ENCODE measurements around the gene BLVRB. TPM values are rescaled to one million over a fixed set of nuclear protein-coding genes. Genes with fewer than 3 reads are reported as not detected.

The BLVRB gene
- total and polyA plus RNA-seq, 10 of the 15 experiments (the other 5 are each of a cell fraction or from before 2014, with no cell fraction given) = 6.3 to 53.3 (median 27.8) TPM

- no peak for FAIRE-seq
- intact Hi-C loops (cut with micrococcal nuclease; ENCODE audit: unreplicated experiment) = no loop called here
- CTCF ChIA-PET = interaction anchor here (0.6 to 2.4 kb wide), 4 partner anchors 10 to 227 kb away, joined by 3 to 8 read pairs (median 4); no protein-coding TSS in a partner anchor
- no TSS peak for BruUV-seq (replicated peaks)
- RAD21 ChIA-PET (ENCODE audit: unreplicated experiment) = interaction anchor here (1.0 kb wide), 1 partner anchor 13 kb away, joined by 4 read pairs; no protein-coding TSS in a partner anchor
- in situ Hi-C loops (cut with MboI) = no loop called here
- H3K9ac ChIP-seq (ENCODE audit: control insufficient read depth, insufficient read depth, low read length) = no peak overlapping the region
- H4K20me1 ChIP-seq (ENCODE audit: control insufficient read depth, insufficient read depth) = no peaks in the 10 kb centered on the region
- H3K9me3 ChIP-seq (replicated peaks; ENCODE audit: control insufficient read depth, insufficient read depth, low read length) = no peaks in the 10 kb centered on the region
- H2AFZ ChIP-seq (ENCODE audit: control insufficient read depth, low read depth, low read length) = peak overlapping the region; percentile 47
- H3K27ac ChIP-seq (ENCODE audit: control insufficient read depth, insufficient read depth) = no peak overlapping the region
- no peak for ATAC-seq
- no peaks in the 10 kb centered on the region for H3K79me2 ChIP-seq (ENCODE audit: control insufficient read depth, insufficient read depth, low read length)
- POLR2A ChIA-PET = interaction anchor here (1.2 to 2.1 kb wide), 2 partner anchors 11 to 13 kb away, joined by 3 to 6 read pairs; no protein-coding TSS in a partner anchor
- H3K4me1 ChIP-seq (ENCODE audit: control insufficient read depth, insufficient read depth, low read length) = peaks cover 34% of the 10 kb centered on the region
- H3K4me2 ChIP-seq (ENCODE audit: control insufficient read depth, insufficient read depth) = no peak overlapping the region
- TF ChIP-seq ZNF592 (IDR thresholded peaks at IDR 0.05) = no peak
- no peak for TF ChIP-seq PRDM15 (CRISPR knock-in tag; IDR thresholded peaks at IDR 0.05)
- no peak for TF ChIP-seq E2F8 (IDR thresholded peaks at IDR 0.05; ENCODE audit: low read depth, partially characterized antibody)
- no peak for TF ChIP-seq CBX3 (IDR thresholded peaks at IDR 0.05; ENCODE audit: borderline replicate concordance, low read depth)
- TF ChIP-seq STAT3 (IDR thresholded peaks at IDR 0.05; ENCODE audit: low read depth, low read length) = no peak
- no peak for TF ChIP-seq MTA2 (IDR thresholded peaks at IDR 0.05; ENCODE audit: low read depth)
- no peak for TF ChIP-seq JUNB (IDR thresholded peaks at IDR 0.05)
- no peak for TF ChIP-seq SMAD5 (IDR thresholded peaks at IDR 0.05; ENCODE audit: low read depth)
- TF ChIP-seq IKZF2 (IDR thresholded peaks at IDR 0.05) = no peak
- SMC1A ChIA-PET (ENCODE audit: uncharacterized antibody, unreplicated experiment) = interaction anchor here (0.6 to 1.0 kb wide), 3 partner anchors 11 to 126 kb away, joined by 3 to 4 read pairs (median 3); no protein-coding TSS in a partner anchor
- no peaks in the 10 kb centered on the region for H3K27me3 ChIP-seq (replicated peaks in 1 of 2; ENCODE audit: control insufficient read depth in 2 of 2, insufficient read depth in 2 of 2, low read length in 1 of 2)
- no peak for DNase-seq (ENCODE audit: low read depth, low spot score)
- WGBS (ENCODE audit: insufficient coverage, insufficient replicate concordance, low lambda C conversion rate, missing lambda C conversion rate) = 64% methylated on average over 19 of the region's 22 CpGs
- H3K4me3 ChIP-seq = no peak overlapping the region
- no peaks in the 10 kb centered on the region for H3K36me3 ChIP-seq (ENCODE audit: control insufficient read depth in 2 of 2, insufficient read depth in 2 of 2, low read length in 1 of 2)
These were observed 57.6 kb downstream of the BLVRB start for GRCh38 chr19:40407714-40408597.

All from GM12878 (cell line).